ENCODE measurements around the gene IRF5. TPM values are rescaled to one million over a fixed set of nuclear protein-coding genes. Genes with fewer than 3 reads are reported as not detected.

The IRF5 gene
- total and polyA plus RNA-seq, 10 of the 15 experiments (the other 5 are each of a cell fraction or from before 2014, with no cell fraction given), result 5.4 to 90.3 (median 61.7) TPM

GRCh38 chr7:128954150-128954549 is 16.4 kb downstream of the IRF5 start (continued):
- no peak for TF ChIP-seq BCLAF1 (IDR thresholded peaks at IDR 0.05)

- in situ Hi-C loops (cut with MboI), result no loop called here
- POLR2A ChIA-PET, result interaction anchor here (0.5 to 10.3 kb wide), 8 partner anchors 8 to 326 kb away, joined by 3 to 107 read pairs (median 6); partner anchors contain the start of gene IRF5
- TF ChIP-seq CREM (IDR thresholded peaks at IDR 0.05; ENCODE audit: low read depth) (peak; percentile 88), NR2F1 (conservative IDR thresholded peaks at IDR 0.05) (0 out of 2 replicates have a peak, but pooled peaks have one; percentile 11), STAT3 (IDR thresholded peaks at IDR 0.05; ENCODE audit: low read depth, low read length) (0 out of 2 replicates have a peak, but pooled peaks have one; percentile 73), SREBF1 (IDR thresholded peaks at IDR 0.05; ENCODE audit: low read length) (no peak), LARP7 (IDR thresholded peaks at IDR 0.05) (no peak), RFX5 (IDR thresholded peaks at IDR 0.05; ENCODE audit: low read depth, low read length) (peak; percentile 92), MAX (IDR thresholded peaks at IDR 0.05; ENCODE audit: low read depth, low read length) (peak; percentile 75; the same call in 1 of the 2 replicates), MLLT1 (IDR thresholded peaks at IDR 0.05) (0 out of 2 replicates have a peak, but pooled peaks have one; percentile 28), FOXM1 (IDR thresholded peaks at IDR 0.05; ENCODE audit: low read depth, low read length) (peak; percentile 77), MTA3 (IDR thresholded peaks at IDR 0.05; ENCODE audit: borderline replicate concordance, low read length) (0 out of 2 replicates have a peak, but pooled peaks have one; percentile 68), PAX8 (IDR thresholded peaks at IDR 0.05) (peak; percentile 76; the same call in 1 of the 2 replicates), NBN (IDR thresholded peaks at IDR 0.05) (peak; percentile 73), BHLHE40 (IDR thresholded peaks at IDR 0.05; ENCODE audit: borderline replicate concordance in 1 of 2, low read depth in 2 of 2, low read length in 1 of 2) (peak; percentile 97 to 99)
These were observed 17.4 kb downstream of the IRF5 start for GRCh38 chr7:128954830-128955802.

More at GRCh38 chr7:128954830-128955802, 17.4 kb downstream of the IRF5 start:
- intact Hi-C loops (cut with micrococcal nuclease; ENCODE audit: unreplicated experiment), result loop anchor here (5.0 kb wide), 1 partner anchor 137 kb away; no protein-coding TSS in a partner anchor
- Histone ChIP-seq H2AFZ (ENCODE audit: control insufficient read depth, low read depth, low read length) (no peak overlapping the region), H3K9ac (ENCODE audit: control insufficient read depth, insufficient read depth, low read length) (peak overlapping the region; percentile 33), H3K4me2 (ENCODE audit: control insufficient read depth, insufficient read depth) (peak overlapping the region; percentile 26), H3K27ac (ENCODE audit: control insufficient read depth, insufficient read depth) (peak overlapping the region; percentile 65), H3K4me1 (ENCODE audit: control insufficient read depth, insufficient read depth, low read length) (peaks cover 18% of the 10 kb centered on the region), H3K27me3 (replicated peaks in 1 of 2; ENCODE audit: control insufficient read depth in 2 of 2, insufficient read depth in 2 of 2, low read length in 1 of 2) (no peaks in the 10 kb centered on the region), H3K9me3 (replicated peaks; ENCODE audit: control insufficient read depth, insufficient read depth, low read length) (no peaks in the 10 kb centered on the region), H3K36me3 (ENCODE audit: control insufficient read depth in 2 of 2, insufficient read depth in 2 of 2, low read length in 1 of 2) (peaks cover 17 to 50% of the 10 kb centered on the region in 2 experiments), H4K20me1 (ENCODE audit: control insufficient read depth, insufficient read depth) (no peaks in the 10 kb centered on the region), H3K4me3 (peak overlapping the region; percentile 46; the same call in 1 of the 2 replicates), H3K79me2 (ENCODE audit: control insufficient read depth, insufficient read depth, low read length) (no peaks in the 10 kb centered on the region)
- WGBS (ENCODE audit: insufficient coverage, insufficient replicate concordance, low lambda C conversion rate, missing lambda C conversion rate), result 76% methylated on average over 15 of the region's 15 CpGs
- peak; percentile 87 for ATAC-seq
- ChIA-PET RAD21 (ENCODE audit: unreplicated experiment) (interaction anchor here (1.0 to 4.1 kb wide), 14 partner anchors 8 to 253 kb away, joined by 3 to 34 read pairs (median 4); partner anchors contain the start of gene IRF5), CTCF (interaction anchor here (0.8 to 3.9 kb wide), 10 partner anchors 10 to 254 kb away, joined by 3 to 23 read pairs (median 4); no protein-coding TSS in a partner anchor), SMC1A (ENCODE audit: uncharacterized antibody, unreplicated experiment) (interaction anchor here (0.6 to 5.0 kb wide), 14 partner anchors 11 to 862 kb away, joined by 3 to 37 read pairs (median 4); partner anchors contain the start of genes IRF5 and KCP)
- FAIRE-seq, result no peak
- DNase-seq (ENCODE audit: low read depth, low spot score), result no peak
- BruUV-seq (replicated peaks), result TSS peak; percentile 59
